Measurements from ENCODE around the gene ARFGAP1. TPM values are rescaled to one million over a fixed set of nuclear protein-coding genes. Genes with fewer than 3 reads are reported as not detected.

ARFGAP1 gene
- total and polyA plus RNA-seq, 2 donors (not counting 3 experiments of a cell fraction or from before 2014, with no cell fraction given): 93.7 to 126 TPM

DNA sequence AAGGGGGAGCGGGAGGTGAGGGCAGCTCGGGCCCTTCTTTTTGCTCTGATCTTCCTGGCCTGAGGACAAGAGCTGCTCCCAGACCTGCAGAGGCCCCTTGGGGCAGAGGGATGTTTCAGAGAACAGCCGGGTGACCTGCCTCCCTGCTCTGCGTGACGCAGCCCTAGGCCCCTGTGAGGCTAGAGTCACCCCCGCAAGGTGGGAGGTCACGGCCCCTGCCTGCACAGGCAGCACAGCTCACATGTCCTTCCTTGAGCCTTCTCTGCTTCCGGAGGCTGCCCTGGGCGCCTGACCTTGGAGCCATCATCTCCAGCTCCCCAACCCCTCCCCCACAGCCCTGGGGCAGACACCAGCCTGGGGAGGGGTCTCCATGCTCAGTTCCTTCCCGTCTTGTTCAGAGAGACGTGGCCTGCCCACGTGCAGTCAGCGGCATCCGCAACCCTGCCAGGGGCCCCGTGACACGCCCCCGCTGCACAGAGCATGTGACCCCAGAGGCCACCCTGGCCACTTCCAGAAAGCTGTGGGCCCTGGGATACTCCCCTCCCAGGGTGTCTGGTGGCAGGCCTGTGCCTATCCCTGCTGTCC, 37.1 kb upstream of the ARFGAP1 start, which contains the start of gene BIRC7:
TSS of gene BIRC7 (plus strand) at position 507 of the 585 bp plus-strand sequence. CDS start 192 bp downstream, outside the sequence.
- Histone ChIP-seq H3K4me3 (replicated peaks in 1 of 3; ENCODE audit: insufficient read depth in 1 of 3, low read depth in 1 of 3, low read length in 3 of 3) (no peak within 1 kb of the TSS), H3K27ac (ENCODE audit: insufficient read depth, low read depth, low read length) (no peak within 1 kb of the TSS), H3K9me1 (replicated peaks; ENCODE audit: control insufficient read depth, extremely low read depth, insufficient read depth, low read length) (no peaks in the 10 kb centered on the region), H4K20me1 (replicated peaks; ENCODE audit: control insufficient read depth, extremely low read depth, insufficient read depth, low read length) (no peaks in the 10 kb centered on the region), H3K9me3 (replicated peaks; ENCODE audit: control insufficient read depth, insufficient read depth, low read length) (no peaks in the 10 kb centered on the region), H3K4me2 (ENCODE audit: insufficient read depth, low read length) (no peak within 1 kb of the TSS), H3K79me2 (ENCODE audit: control insufficient read depth, insufficient read depth, low read length) (no peaks in the 10 kb centered on the region), H3K4me1 (ENCODE audit: control insufficient read depth, extremely low read depth, insufficient read depth, low read length) (no peaks in the 10 kb centered on the region), H3K9ac (replicated peaks; ENCODE audit: extremely low read depth, insufficient read depth, low read length) (no peak within 1 kb of the TSS), H3K27me3 (ENCODE audit: control insufficient read depth in 2 of 2, insufficient read depth in 2 of 2, low read length in 2 of 2) (no peaks in the 10 kb centered on the region), H3K36me3 (ENCODE audit: control insufficient read depth in 2 of 2, extremely low read depth in 1 of 2, insufficient read depth in 2 of 2, low read length in 2 of 2) (no peaks in the 10 kb centered on the region), H2AFZ (ENCODE audit: low read depth, low read length) (no peak within 1 kb of the TSS)
- ChIA-PET CTCF (interaction anchor here (1.2 to 11.0 kb wide), 3 partner anchors 11 to 21 kb away, joined by 3 to 116 read pairs (median 4); no protein-coding TSS in a partner anchor), POLR2A (no interaction called here)
- FAIRE-seq (no peak), DNase-seq (ENCODE audit: low read depth, low spot score) (no peak)
- BruUV-seq (replicated peaks): no TSS peak
- dilution Hi-C loops (cut with MboI; ENCODE audit: extremely low pct_ligation_motif_present, low sequenced_read_pairs) (no loop called here), intact Hi-C loops (cut with micrococcal nuclease) (loop anchor here (5.0 kb wide), 1 partner anchor 37 kb away; the partner anchor contains the start of gene ARFGAP1)
- no peak for TF ChIP-seq GATA2 (IDR thresholded peaks at IDR 0.05; ENCODE audit: insufficient read depth, insufficient read length, low read depth, low read length)
- TF ChIP-seq POLR2AphosphoS5 (IDR thresholded peaks at IDR 0.05; ENCODE audit: insufficient read depth, low read depth, low read length): no peak
- no peak for TF ChIP-seq FOS (IDR thresholded peaks at IDR 0.05; ENCODE audit: borderline replicate concordance, insufficient read depth, low read length)
- TF ChIP-seq, protein P1, sequence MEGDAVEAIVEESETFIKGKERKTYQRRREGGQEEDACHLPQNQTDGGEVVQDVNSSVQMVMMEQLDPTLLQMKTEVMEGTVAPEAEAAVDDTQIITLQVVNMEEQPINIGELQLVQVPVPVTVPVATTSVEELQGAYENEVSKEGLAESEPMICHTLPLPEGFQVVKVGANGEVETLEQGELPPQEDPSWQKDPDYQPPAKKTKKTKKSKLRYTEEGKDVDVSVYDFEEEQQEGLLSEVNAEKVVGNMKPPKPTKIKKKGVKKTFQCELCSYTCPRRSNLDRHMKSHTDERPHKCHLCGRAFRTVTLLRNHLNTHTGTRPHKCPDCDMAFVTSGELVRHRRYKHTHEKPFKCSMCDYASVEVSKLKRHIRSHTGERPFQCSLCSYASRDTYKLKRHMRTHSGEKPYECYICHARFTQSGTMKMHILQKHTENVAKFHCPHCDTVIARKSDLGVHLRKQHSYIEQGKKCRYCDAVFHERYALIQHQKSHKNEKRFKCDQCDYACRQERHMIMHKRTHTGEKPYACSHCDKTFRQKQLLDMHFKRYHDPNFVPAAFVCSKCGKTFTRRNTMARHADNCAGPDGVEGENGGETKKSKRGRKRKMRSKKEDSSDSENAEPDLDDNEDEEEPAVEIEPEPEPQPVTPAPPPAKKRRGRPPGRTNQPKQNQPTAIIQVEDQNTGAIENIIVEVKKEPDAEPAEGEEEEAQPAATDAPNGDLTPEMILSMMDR (IDR thresholded peaks at IDR 0.05; ENCODE audit: extremely low read depth in 1 of 2, insufficient read depth in 1 of 2, low read depth in 1 of 2, low read length in 2 of 2): no peak
- TF ChIP-seq EZH2 (IDR thresholded peaks at IDR 0.05; ENCODE audit: borderline replicate concordance, low read depth, low read length, severe bottlenecking): no peak
- TF ChIP-seq, protein P2, sequence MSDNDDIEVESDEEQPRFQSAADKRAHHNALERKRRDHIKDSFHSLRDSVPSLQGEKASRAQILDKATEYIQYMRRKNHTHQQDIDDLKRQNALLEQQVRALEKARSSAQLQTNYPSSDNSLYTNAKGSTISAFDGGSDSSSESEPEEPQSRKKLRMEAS (IDR thresholded peaks at IDR 0.05; ENCODE audit: insufficient read depth, insufficient read length): no peak
- no peak for TF ChIP-seq JUN (IDR thresholded peaks at IDR 0.05; ENCODE audit: borderline replicate concordance, insufficient read depth, insufficient read length, low read depth)
- TF ChIP-seq MYC (IDR thresholded peaks at IDR 0.05; ENCODE audit: low read depth, low read length): no peak
- TF ChIP-seq POLR2A (IDR thresholded peaks at IDR 0.05; ENCODE audit: low read depth, low read length): no peak
